Caco-2 (cell line): ENCODE measurements around the gene APIP. TPM values are rescaled to one million over a fixed set of nuclear protein-coding genes. Genes with fewer than 3 reads are reported as not detected.

Experiments
- BruUV-seq: library from RNA; stranded (reverse); fragments of 400-500 nt; replicated peaks from 2 replicates; lab custom pipeline; 2021; lab: Mats Ljungman, UMichigan
- CTCF ChIA-PET: fragments of 300-600 bp; sonication (Branson Sonifier 250); formaldehyde crosslinking; loops from one replicate; lab custom pipeline; 2022; ENCODE audit warnings: antibody characterized with exemption; lab: Charles Lee
- POLR2A ChIA-PET: fragments of 300-600 bp; sonication (Branson Sonifier 250); formaldehyde crosslinking; loops from one replicate; lab custom pipeline; 2022; ENCODE audit warnings: antibody characterized with exemption; lab: Charles Lee
- DNase-seq, 2 experiments: peaks; one replicate each; pipeline versions ENCODE4 v3.0.0 to v3.0.0-alpha.2; 2020 to 2022
- H3K27me3 ChIP-seq: replicated peaks from 2 replicates; pipeline ENCODE4 v1.6.0; 2011; ENCODE audit warnings: low read length; ENCODE audit not compliant: control insufficient read depth, insufficient read depth
- H3K36me3 ChIP-seq: 2 replicates; pipeline ENCODE4 v1.5.1; 2011; ENCODE audit warnings: low read length; ENCODE audit not compliant: control insufficient read depth, insufficient read depth
- H3K4me1 ChIP-seq: fragments of 250-450 bp; sonication (Bioruptor Pico); 2 replicates; pipeline ENCODE4 v1.5.1; 2020; ENCODE audit warnings: mild to moderate bottlenecking
- H3K4me3 ChIP-seq: 2 replicates; pipeline ENCODE4 v1.5.1; 2011; ENCODE audit warnings: low read depth, mild to moderate bottlenecking, control low read depth, low read length
- H3K9me3 ChIP-seq: fragments of 250-450 bp; sonication (Bioruptor Pico); 2 replicates; pipeline ENCODE4 v1.5.1; 2020; ENCODE audit warnings: mild to moderate bottlenecking, moderate library complexity
- H3K27ac Mint-ChIP-seq: one replicate; pipeline ENCODE4 v1.8.0; 2022; ENCODE audit warnings: mixed read lengths; ENCODE audit not compliant: unreplicated experiment
- H3K27me3 Mint-ChIP-seq: one replicate; pipeline ENCODE4 v1.8.0; 2022; ENCODE audit warnings: mixed read lengths; ENCODE audit not compliant: insufficient read depth, unreplicated experiment
- H3K36me3 Mint-ChIP-seq: one replicate; pipeline ENCODE4 v1.8.0; 2022; ENCODE audit warnings: mild to moderate bottlenecking, mixed read lengths; ENCODE audit not compliant: insufficient read depth, unreplicated experiment
- H3K4me1 Mint-ChIP-seq: one replicate; pipeline ENCODE4 v1.8.0; 2022; ENCODE audit warnings: low read depth, mixed read lengths; ENCODE audit not compliant: unreplicated experiment
- H3K4me3 Mint-ChIP-seq: one replicate; pipeline ENCODE4 v1.8.0; 2022; ENCODE audit warnings: mild to moderate bottlenecking, moderate library complexity, mixed read lengths; ENCODE audit not compliant: unreplicated experiment
- H3K9me3 Mint-ChIP-seq: one replicate; pipeline ENCODE4 v1.8.0; 2022; ENCODE audit warnings: mixed read lengths; ENCODE audit not compliant: unreplicated experiment
- intact Hi-C: fragments of 100-400 bp; cut with micrococcal nuclease; formaldehyde crosslinking; loops from one replicate; pipeline ENCODE4 v1.10.0; 2022; ENCODE audit not compliant: unreplicated experiment
- total RNA-seq: library from RNA; stranded (reverse); gene quantifications from 2 replicates; pipeline ENCODE4 v1.2.3, GENCODE V29; 2022
- TF ChIP-seq, protein P1 (sequence below), 2 experiments: fragments of 200-600 bp in 1 of 2; IDR thresholded peaks; 1 replicate in 1 of 2; 2 replicates in 1 of 2; pipeline versions ENCODE4 v1.5.1 to v1.8.0; 2011 to 2022; ENCODE audit warnings: antibody characterized with exemption in 1 of 2, control low read depth in 1 of 2, inconsistent platforms in 1 of 2, low read depth in 1 of 2, low read length in 1 of 2, mild to moderate bottlenecking in 1 of 2, moderate library complexity in 1 of 2; ENCODE audit not compliant: insufficient read depth in 1 of 2, severe bottlenecking in 1 of 2, unreplicated experiment in 1 of 2

The APIP gene
- total RNA-seq, 1 experiment from 2014 or later = 19.8 TPM

GRCh38 chr11:34936945-34937629, 20.9 kb upstream of the APIP start:
- no TSS peak for BruUV-seq
- DNase-seq = no peak
- H3K9me3 Mint-ChIP-seq = no peaks in the 10 kb centered on the region

DNA sequence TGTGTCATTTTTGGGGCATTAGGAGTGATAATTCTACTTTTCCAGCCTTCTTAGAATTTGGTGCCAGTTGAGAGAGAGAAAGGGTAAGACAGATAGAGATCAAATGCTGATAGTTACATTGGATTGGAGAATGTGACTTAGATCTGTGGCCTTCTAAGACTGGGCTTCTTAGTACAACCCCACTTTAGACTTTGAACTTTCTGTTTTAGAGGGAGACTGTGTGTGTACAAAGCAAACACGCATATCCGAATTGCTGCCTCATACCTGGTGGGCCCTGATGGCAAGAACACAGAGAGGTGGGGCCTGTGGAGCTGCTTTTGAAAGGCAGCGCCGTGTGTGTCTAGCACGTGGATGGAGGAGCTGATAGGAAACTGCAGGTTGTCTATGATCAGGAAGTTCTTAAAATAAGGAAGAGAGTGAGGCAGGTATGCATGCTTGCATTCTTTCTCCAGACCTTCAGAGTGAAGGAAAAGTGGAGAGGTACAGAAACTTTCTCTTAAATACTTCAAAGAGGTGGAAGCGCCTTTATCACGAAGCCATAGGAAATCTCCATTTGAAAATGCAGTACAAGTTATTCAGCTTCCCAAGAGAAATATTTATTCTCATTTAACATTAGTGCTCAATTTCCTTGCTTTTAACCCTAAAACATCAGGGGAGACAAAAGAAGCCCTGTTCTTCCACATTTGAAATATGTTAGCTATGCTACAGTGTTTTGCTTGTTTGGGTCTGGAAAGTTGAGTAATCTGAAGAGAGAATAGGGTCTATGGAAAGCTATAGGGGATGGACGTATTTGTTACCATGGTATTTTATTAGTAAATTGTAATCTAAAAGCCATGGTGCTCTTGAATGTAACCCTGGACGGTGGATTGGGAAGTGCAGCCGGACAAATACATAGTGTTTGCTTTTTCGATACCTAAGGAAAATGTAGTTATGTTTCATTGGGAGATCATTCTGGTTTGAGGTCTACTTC, 13.9 kb upstream of the APIP start:
- H3K9me3 ChIP-seq = no peaks in the 10 kb centered on the region
- peaks cover 50% of the 10 kb centered on the region for H3K4me1 ChIP-seq
- BruUV-seq = TSS peak; percentile 32
- no peaks in the 10 kb centered on the region for H3K36me3 ChIP-seq
- H3K4me1 Mint-ChIP-seq = peaks cover 41% of the 10 kb centered on the region
- intact Hi-C loops = loop anchor here (1.0 to 5.0 kb wide), 7 partner anchors 14 to 557 kb away; partner anchors contain the start of genes APIP, CD44 and PDHX
- peaks cover 18% of the 10 kb centered on the region for H3K36me3 Mint-ChIP-seq
- H3K27me3 Mint-ChIP-seq = no peaks in the 10 kb centered on the region
- H3K27ac Mint-ChIP-seq = peak overlapping the region; percentile 93
- CTCF ChIA-PET = interaction anchor here (1.0 to 1.8 kb wide), 3 partner anchors 243 to 462 kb away, joined by 3 to 9 read pairs (median 6); no protein-coding TSS in a partner anchor
- H3K27me3 ChIP-seq = no peaks in the 10 kb centered on the region
- DNase-seq = peak; percentile 93 to 96
- POLR2A ChIA-PET = interaction anchor here (0.7 kb wide), 1 partner anchor 15 kb away, joined by 4 read pairs; no protein-coding TSS in a partner anchor
- no peaks in the 10 kb centered on the region for H3K9me3 Mint-ChIP-seq
- H3K4me3 Mint-ChIP-seq = peak overlapping the region; percentile 72
- TF ChIP-seq, protein P1, sequence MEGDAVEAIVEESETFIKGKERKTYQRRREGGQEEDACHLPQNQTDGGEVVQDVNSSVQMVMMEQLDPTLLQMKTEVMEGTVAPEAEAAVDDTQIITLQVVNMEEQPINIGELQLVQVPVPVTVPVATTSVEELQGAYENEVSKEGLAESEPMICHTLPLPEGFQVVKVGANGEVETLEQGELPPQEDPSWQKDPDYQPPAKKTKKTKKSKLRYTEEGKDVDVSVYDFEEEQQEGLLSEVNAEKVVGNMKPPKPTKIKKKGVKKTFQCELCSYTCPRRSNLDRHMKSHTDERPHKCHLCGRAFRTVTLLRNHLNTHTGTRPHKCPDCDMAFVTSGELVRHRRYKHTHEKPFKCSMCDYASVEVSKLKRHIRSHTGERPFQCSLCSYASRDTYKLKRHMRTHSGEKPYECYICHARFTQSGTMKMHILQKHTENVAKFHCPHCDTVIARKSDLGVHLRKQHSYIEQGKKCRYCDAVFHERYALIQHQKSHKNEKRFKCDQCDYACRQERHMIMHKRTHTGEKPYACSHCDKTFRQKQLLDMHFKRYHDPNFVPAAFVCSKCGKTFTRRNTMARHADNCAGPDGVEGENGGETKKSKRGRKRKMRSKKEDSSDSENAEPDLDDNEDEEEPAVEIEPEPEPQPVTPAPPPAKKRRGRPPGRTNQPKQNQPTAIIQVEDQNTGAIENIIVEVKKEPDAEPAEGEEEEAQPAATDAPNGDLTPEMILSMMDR (IDR thresholded peaks at IDR 0.05; ENCODE audit: insufficient read depth in 1 of 2, low read depth in 1 of 2, low read length in 1 of 2, severe bottlenecking in 1 of 2, unreplicated experiment in 1 of 2) = no peak
- H3K4me3 ChIP-seq = peak overlapping the region; percentile 22

More at GRCh38 chr11:34936945-34937629, 20.9 kb upstream of the APIP start:
- Mint-ChIP-seq H3K4me1 (no peaks in the 10 kb centered on the region), H3K27ac (no peak overlapping the region), H3K27me3 (no peaks in the 10 kb centered on the region), H3K36me3 (peaks cover 31% of the 10 kb centered on the region), H3K4me3 (no peak overlapping the region)
- H3K27me3 ChIP-seq = no peaks in the 10 kb centered on the region
- CTCF ChIA-PET = no interaction called here
- H3K36me3 ChIP-seq = no peaks in the 10 kb centered on the region
- no peaks in the 10 kb centered on the region for H3K4me1 ChIP-seq
- intact Hi-C loops = no loop called here
- POLR2A ChIA-PET = no interaction called here
- H3K4me3 ChIP-seq = no peak overlapping the region
- H3K9me3 ChIP-seq = no peaks in the 10 kb centered on the region
- TF ChIP-seq, protein P1 (IDR thresholded peaks at IDR 0.05; ENCODE audit: insufficient read depth in 1 of 2, low read depth in 1 of 2, low read length in 1 of 2, severe bottlenecking in 1 of 2, unreplicated experiment in 1 of 2) = no peak
